ENCODE results near the gene KCNQ1.

Gene KCNQ1

GRCh38 chr11:2792381-2793250, 347.8 kb downstream of the KCNQ1 start:
- TF ChIP-seq ZFP3 (CRISPR knock-in tag; IDR thresholded peaks at IDR 0.05): no peak
- TF ChIP-seq OSR1 (CRISPR knock-in tag; IDR thresholded peaks at IDR 0.05): no peak
- TF ChIP-seq BACH2 (CRISPR knock-in tag; IDR thresholded peaks at IDR 0.05; ENCODE audit: borderline replicate concordance): no peak
- TF ChIP-seq, protein P1, sequence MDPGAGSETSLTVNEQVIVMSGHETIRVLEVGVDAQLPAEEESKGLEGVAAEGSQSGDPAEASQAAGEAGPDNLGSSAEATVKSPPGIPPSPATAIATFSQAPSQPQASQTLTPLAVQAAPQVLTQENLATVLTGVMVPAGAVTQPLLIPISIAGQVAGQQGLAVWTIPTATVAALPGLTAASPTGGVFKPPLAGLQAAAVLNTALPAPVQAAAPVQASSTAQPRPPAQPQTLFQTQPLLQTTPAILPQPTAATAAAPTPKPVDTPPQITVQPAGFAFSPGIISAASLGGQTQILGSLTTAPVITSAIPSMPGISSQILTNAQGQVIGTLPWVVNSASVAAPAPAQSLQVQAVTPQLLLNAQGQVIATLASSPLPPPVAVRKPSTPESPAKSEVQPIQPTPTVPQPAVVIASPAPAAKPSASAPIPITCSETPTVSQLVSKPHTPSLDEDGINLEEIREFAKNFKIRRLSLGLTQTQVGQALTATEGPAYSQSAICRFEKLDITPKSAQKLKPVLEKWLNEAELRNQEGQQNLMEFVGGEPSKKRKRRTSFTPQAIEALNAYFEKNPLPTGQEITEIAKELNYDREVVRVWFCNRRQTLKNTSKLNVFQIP (CRISPR knock-in tag; IDR thresholded peaks at IDR 0.05; ENCODE audit: borderline replicate concordance, low read depth): no peak
- no peak for TF ChIP-seq ZNF8 (CRISPR knock-in tag; IDR thresholded peaks at IDR 0.05)
- TF ChIP-seq ISL1 (CRISPR knock-in tag; IDR thresholded peaks at IDR 0.05): no peak
- TF ChIP-seq ZNF565 (CRISPR knock-in tag; conservative IDR thresholded peaks at IDR 0.05; ENCODE audit: low read depth): no peak
- TF ChIP-seq PATZ1 (CRISPR knock-in tag; IDR thresholded peaks at IDR 0.05; ENCODE audit: borderline replicate concordance): no peak
- TF ChIP-seq, protein P2, sequence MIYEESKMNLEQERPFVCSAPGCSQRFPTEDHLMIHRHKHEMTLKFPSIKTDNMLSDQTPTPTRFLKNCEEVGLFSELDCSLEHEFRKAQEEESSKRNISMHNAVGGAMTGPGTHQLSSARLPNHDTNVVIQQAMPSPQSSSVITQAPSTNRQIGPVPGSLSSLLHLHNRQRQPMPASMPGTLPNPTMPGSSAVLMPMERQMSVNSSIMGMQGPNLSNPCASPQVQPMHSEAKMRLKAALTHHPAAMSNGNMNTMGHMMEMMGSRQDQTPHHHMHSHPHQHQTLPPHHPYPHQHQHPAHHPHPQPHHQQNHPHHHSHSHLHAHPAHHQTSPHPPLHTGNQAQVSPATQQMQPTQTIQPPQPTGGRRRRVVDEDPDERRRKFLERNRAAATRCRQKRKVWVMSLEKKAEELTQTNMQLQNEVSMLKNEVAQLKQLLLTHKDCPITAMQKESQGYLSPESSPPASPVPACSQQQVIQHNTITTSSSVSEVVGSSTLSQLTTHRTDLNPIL (CRISPR knock-in tag; IDR thresholded peaks at IDR 0.05; ENCODE audit: low read depth): no peak
- TF ChIP-seq ARNTL (CRISPR knock-in tag; IDR thresholded peaks at IDR 0.05; ENCODE audit: borderline replicate concordance, low read depth): no peak
- TF ChIP-seq SNAI2 (CRISPR knock-in tag; IDR thresholded peaks at IDR 0.05): no peak
- no peak for TF ChIP-seq PPARA (CRISPR knock-in tag; IDR thresholded peaks at IDR 0.05; ENCODE audit: borderline replicate concordance)
- no peak for TF ChIP-seq ESRRG (CRISPR knock-in tag; IDR thresholded peaks at IDR 0.05)
- no peak for TF ChIP-seq ZC3H10 (CRISPR knock-in tag; IDR thresholded peaks at IDR 0.05)

DNA sequence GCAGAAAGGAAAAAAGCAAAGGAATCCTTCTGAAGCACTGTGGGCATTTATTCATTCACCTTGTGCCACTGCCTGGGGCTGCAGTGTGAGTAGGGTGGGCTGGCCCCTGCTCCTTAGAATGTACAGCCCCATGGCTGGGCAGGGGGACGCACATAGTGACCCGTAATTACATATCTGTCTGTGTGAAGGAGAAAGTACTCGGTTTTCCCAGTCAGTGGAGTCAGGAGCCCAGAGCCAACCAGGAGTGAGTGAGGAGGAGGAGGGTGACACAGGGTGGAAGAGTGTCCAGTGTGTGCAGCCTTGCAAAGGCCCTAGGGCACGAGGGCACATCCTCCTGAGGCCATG, 348.9 kb downstream of the KCNQ1 start:
- no peak for TF ChIP-seq ZFP3 (CRISPR knock-in tag; IDR thresholded peaks at IDR 0.05)
- TF ChIP-seq, protein P3, sequence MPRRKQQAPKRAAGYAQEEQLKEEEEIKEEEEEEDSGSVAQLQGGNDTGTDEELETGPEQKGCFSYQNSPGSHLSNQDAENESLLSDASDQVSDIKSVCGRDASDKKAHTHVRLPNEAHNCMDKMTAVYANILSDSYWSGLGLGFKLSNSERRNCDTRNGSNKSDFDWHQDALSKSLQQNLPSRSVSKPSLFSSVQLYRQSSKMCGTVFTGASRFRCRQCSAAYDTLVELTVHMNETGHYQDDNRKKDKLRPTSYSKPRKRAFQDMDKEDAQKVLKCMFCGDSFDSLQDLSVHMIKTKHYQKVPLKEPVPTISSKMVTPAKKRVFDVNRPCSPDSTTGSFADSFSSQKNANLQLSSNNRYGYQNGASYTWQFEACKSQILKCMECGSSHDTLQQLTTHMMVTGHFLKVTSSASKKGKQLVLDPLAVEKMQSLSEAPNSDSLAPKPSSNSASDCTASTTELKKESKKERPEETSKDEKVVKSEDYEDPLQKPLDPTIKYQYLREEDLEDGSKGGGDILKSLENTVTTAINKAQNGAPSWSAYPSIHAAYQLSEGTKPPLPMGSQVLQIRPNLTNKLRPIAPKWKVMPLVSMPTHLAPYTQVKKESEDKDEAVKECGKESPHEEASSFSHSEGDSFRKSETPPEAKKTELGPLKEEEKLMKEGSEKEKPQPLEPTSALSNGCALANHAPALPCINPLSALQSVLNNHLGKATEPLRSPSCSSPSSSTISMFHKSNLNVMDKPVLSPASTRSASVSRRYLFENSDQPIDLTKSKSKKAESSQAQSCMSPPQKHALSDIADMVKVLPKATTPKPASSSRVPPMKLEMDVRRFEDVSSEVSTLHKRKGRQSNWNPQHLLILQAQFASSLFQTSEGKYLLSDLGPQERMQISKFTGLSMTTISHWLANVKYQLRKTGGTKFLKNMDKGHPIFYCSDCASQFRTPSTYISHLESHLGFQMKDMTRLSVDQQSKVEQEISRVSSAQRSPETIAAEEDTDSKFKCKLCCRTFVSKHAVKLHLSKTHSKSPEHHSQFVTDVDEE (CRISPR knock-in tag; IDR thresholded peaks at IDR 0.05): no peak
- TF ChIP-seq, protein P4, sequence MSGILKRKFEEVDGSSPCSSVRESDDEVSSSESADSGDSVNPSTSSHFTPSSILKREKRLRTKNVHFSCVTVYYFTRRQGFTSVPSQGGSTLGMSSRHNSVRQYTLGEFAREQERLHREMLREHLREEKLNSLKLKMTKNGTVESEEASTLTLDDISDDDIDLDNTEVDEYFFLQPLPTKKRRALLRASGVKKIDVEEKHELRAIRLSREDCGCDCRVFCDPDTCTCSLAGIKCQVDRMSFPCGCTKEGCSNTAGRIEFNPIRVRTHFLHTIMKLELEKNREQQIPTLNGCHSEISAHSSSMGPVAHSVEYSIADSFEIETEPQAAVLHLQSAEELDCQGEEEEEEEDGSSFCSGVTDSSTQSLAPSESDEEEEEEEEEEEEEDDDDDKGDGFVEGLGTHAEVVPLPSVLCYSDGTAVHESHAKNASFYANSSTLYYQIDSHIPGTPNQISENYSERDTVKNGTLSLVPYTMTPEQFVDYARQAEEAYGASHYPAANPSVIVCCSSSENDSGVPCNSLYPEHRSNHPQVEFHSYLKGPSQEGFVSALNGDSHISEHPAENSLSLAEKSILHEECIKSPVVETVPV (CRISPR knock-in tag; IDR thresholded peaks at IDR 0.05): no peak
- TF ChIP-seq PATZ1 (CRISPR knock-in tag; IDR thresholded peaks at IDR 0.05; ENCODE audit: borderline replicate concordance): no peak
- no peak for TF ChIP-seq ARNTL (CRISPR knock-in tag; IDR thresholded peaks at IDR 0.05; ENCODE audit: borderline replicate concordance, low read depth)
- TF ChIP-seq SNAI2 (CRISPR knock-in tag; IDR thresholded peaks at IDR 0.05): no peak
- no peak for TF ChIP-seq CSDC2 (CRISPR knock-in tag; IDR thresholded peaks at IDR 0.05)
- TF ChIP-seq ZFP30 (CRISPR knock-in tag; IDR thresholded peaks at IDR 0.05): no peak
- TF ChIP-seq TOX (CRISPR knock-in tag; IDR thresholded peaks at IDR 0.05; ENCODE audit: borderline replicate concordance): no peak
- no peak for TF ChIP-seq ESRRG (CRISPR knock-in tag; IDR thresholded peaks at IDR 0.05)
- no peak for TF ChIP-seq RARB (CRISPR knock-in tag; IDR thresholded peaks at IDR 0.05)
- no peak for TF ChIP-seq ZC3H10 (CRISPR knock-in tag; IDR thresholded peaks at IDR 0.05)
- no peak for ATAC-seq

More at GRCh38 chr11:2792381-2793250, 347.8 kb downstream of the KCNQ1 start:
- ATAC-seq: no peak

All from SK-N-SH treated with all-trans-retinoic acid at 6 μM for 48 hours (cell line).